HFFc6 (cell line): ENCODE data around the gene PLXDC2. TPM values are rescaled to one million over a fixed set of nuclear protein-coding genes. Genes with fewer than 3 reads are reported as not detected.

ENCODE experiments used
- DNase-seq: peaks from one replicate; pipeline ENCODE4 v3.0.0-alpha.2; 2018
- H3K27ac Mint-ChIP-seq: 2 replicates; pipeline ENCODE4 v1.8.0; 2020; ENCODE audit warnings: mild to moderate bottlenecking, mixed read lengths
- H3K27me3 Mint-ChIP-seq: 2 replicates; pipeline ENCODE4 v1.8.0; 2021; ENCODE audit warnings: mild to moderate bottlenecking, moderate library complexity, mixed read lengths; ENCODE audit not compliant: insufficient read depth
- H3K36me3 Mint-ChIP-seq: 2 replicates; pipeline ENCODE4 v1.8.0; 2021; ENCODE audit warnings: low read depth, mixed read lengths
- H3K4me1 Mint-ChIP-seq: 2 replicates; pipeline ENCODE4 v1.8.0; 2020; ENCODE audit warnings: low read depth, mixed read lengths
- H3K4me3 Mint-ChIP-seq: 2 replicates; pipeline ENCODE4 v1.8.0; 2020; ENCODE audit warnings: mild to moderate bottlenecking, moderate library complexity, mixed read lengths
- H3K9me3 Mint-ChIP-seq: 2 replicates; pipeline ENCODE4 v1.8.0; 2020; ENCODE audit warnings: mild to moderate bottlenecking, mixed read lengths
- CTCF ChIP-seq: fragments of 200-600 bp; sonication (generic); IDR thresholded peaks from 2 replicates; pipeline ENCODE4 v1.5.0; 2021; ENCODE audit warnings: antibody characterized with exemption, mild to moderate bottlenecking
- total RNA-seq, 6 experiments: library from RNA; stranded (reverse); fragmentation: NEBNext Ultra II Directional; extraction: Animal tissue kit (Norgen Biotek cat#: 25700); gene quantifications; 2 replicates in 1 of 6; 3 replicates in 5 of 6; pipeline ENCODE4 v1.2.3, GENCODE V29; 2021

The PLXDC2 gene
- total RNA-seq, 6 experiments from 2014 or later: 0.17 to 2.3 (median 0.36) TPM

- no peaks in the 10 kb centered on the region for H3K4me1 Mint-ChIP-seq
- H3K9me3 Mint-ChIP-seq: peaks cover 38% of the 10 kb centered on the region
- TF ChIP-seq CTCF: no peak
- H3K4me3 Mint-ChIP-seq: no peak overlapping the region
- H3K27ac Mint-ChIP-seq: no peak overlapping the region
- H3K27me3 Mint-ChIP-seq: no peaks in the 10 kb centered on the region
- peaks cover 6% of the 10 kb centered on the region; the same call in 1 of the 2 replicates for H3K36me3 Mint-ChIP-seq
- no peak for DNase-seq
These were observed 102.6 kb downstream of the PLXDC2 start for GRCh38 chr10:19918794-19919193.

- Mint-ChIP-seq H3K4me3 (no peak overlapping the region), H3K36me3 (peaks cover 6% of the 10 kb centered on the region; the same call in 1 of the 2 replicates), H3K27ac (no peak overlapping the region), H3K4me1 (no peaks in the 10 kb centered on the region), H3K27me3 (no peaks in the 10 kb centered on the region), H3K9me3 (peaks cover 42% of the 10 kb centered on the region)
- no peak for DNase-seq
- TF ChIP-seq CTCF: no peak
These were observed 103.4 kb downstream of the PLXDC2 start for GRCh38 chr10:19919671-19920070.

GRCh38 chr10:19920075-19920726, 104.0 kb downstream of the PLXDC2 start:
- peaks cover 6% of the 10 kb centered on the region; the same call in 1 of the 2 replicates for H3K36me3 Mint-ChIP-seq
- H3K4me1 Mint-ChIP-seq: no peaks in the 10 kb centered on the region
- no peak overlapping the region for H3K4me3 Mint-ChIP-seq
- no peak for TF ChIP-seq CTCF
- H3K9me3 Mint-ChIP-seq: peaks cover 46% of the 10 kb centered on the region
- no peak overlapping the region for H3K27ac Mint-ChIP-seq
- DNase-seq: no peak
- H3K27me3 Mint-ChIP-seq: no peaks in the 10 kb centered on the region

GRCh38 chr10:19921300-19922140, 105.3 kb downstream of the PLXDC2 start:
- H3K4me1 Mint-ChIP-seq: no peaks in the 10 kb centered on the region
- TF ChIP-seq CTCF: no peak
- peaks cover 6% of the 10 kb centered on the region; the same call in 1 of the 2 replicates for H3K36me3 Mint-ChIP-seq
- H3K9me3 Mint-ChIP-seq: peaks cover 49% of the 10 kb centered on the region
- H3K27ac Mint-ChIP-seq: no peak overlapping the region
- H3K27me3 Mint-ChIP-seq: no peaks in the 10 kb centered on the region
- DNase-seq: no peak
- H3K4me3 Mint-ChIP-seq: no peak overlapping the region

GRCh38 chr10:19922236-19922963, 106.2 kb downstream of the PLXDC2 start:
- peaks cover 6% of the 10 kb centered on the region; the same call in 1 of the 2 replicates for H3K36me3 Mint-ChIP-seq
- H3K4me1 Mint-ChIP-seq: no peaks in the 10 kb centered on the region
- H3K9me3 Mint-ChIP-seq: peaks cover 58% of the 10 kb centered on the region
- H3K27ac Mint-ChIP-seq: no peak overlapping the region
- H3K27me3 Mint-ChIP-seq: no peaks in the 10 kb centered on the region
- DNase-seq: no peak
- H3K4me3 Mint-ChIP-seq: no peak overlapping the region
- TF ChIP-seq CTCF: no peak
